ENCODE results near the gene GOLGA5.

GOLGA5 gene

DNA sequence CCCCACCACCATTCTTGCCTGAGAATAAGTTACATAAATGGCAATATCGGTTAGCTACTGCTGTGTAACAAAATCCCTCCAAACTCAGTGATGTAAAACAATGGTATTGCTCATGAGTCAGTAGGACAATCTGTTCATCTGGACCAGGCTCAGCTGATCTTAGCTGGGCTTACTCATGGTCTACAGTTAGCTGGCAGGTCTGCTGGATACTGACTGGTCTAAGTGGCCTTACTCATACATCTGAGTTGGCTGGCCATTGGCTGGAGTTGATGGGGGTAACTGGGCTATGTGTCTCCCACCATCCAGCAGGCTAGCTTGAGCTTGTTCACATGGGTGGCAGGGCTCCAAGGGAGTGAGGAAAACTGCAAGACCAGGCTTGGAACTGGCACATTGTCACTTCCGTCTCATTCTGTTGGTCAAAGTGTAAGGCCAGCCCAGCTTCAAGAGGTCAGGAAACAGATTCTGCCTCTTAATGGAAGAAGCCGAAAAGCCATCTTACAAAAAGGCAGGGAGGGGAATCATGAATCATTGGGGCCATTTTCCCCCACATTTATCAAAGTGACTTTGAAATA is 72.2 kb downstream of the GOLGA5 start:
- TF ChIP-seq, protein P1, sequence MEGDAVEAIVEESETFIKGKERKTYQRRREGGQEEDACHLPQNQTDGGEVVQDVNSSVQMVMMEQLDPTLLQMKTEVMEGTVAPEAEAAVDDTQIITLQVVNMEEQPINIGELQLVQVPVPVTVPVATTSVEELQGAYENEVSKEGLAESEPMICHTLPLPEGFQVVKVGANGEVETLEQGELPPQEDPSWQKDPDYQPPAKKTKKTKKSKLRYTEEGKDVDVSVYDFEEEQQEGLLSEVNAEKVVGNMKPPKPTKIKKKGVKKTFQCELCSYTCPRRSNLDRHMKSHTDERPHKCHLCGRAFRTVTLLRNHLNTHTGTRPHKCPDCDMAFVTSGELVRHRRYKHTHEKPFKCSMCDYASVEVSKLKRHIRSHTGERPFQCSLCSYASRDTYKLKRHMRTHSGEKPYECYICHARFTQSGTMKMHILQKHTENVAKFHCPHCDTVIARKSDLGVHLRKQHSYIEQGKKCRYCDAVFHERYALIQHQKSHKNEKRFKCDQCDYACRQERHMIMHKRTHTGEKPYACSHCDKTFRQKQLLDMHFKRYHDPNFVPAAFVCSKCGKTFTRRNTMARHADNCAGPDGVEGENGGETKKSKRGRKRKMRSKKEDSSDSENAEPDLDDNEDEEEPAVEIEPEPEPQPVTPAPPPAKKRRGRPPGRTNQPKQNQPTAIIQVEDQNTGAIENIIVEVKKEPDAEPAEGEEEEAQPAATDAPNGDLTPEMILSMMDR (IDR thresholded peaks at IDR 0.05; ENCODE audit: low read depth, low read length): no peak
- TF ChIP-seq MYC (IDR thresholded peaks at IDR 0.05; ENCODE audit: low read depth, low read length) (no peak), POLR2A (IDR thresholded peaks at IDR 0.05; ENCODE audit: extremely low read depth, insufficient read length) (no peak)
- TF ChIP-seq, protein P2, sequence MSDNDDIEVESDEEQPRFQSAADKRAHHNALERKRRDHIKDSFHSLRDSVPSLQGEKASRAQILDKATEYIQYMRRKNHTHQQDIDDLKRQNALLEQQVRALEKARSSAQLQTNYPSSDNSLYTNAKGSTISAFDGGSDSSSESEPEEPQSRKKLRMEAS (IDR thresholded peaks at IDR 0.05; ENCODE audit: low read depth, low read length): no peak
- no peak overlapping the region for H3K4me3 ChIP-seq (ENCODE audit: low read depth, low read length)
- no peak for DNase-seq (ENCODE audit: low read depth)

DNA sequence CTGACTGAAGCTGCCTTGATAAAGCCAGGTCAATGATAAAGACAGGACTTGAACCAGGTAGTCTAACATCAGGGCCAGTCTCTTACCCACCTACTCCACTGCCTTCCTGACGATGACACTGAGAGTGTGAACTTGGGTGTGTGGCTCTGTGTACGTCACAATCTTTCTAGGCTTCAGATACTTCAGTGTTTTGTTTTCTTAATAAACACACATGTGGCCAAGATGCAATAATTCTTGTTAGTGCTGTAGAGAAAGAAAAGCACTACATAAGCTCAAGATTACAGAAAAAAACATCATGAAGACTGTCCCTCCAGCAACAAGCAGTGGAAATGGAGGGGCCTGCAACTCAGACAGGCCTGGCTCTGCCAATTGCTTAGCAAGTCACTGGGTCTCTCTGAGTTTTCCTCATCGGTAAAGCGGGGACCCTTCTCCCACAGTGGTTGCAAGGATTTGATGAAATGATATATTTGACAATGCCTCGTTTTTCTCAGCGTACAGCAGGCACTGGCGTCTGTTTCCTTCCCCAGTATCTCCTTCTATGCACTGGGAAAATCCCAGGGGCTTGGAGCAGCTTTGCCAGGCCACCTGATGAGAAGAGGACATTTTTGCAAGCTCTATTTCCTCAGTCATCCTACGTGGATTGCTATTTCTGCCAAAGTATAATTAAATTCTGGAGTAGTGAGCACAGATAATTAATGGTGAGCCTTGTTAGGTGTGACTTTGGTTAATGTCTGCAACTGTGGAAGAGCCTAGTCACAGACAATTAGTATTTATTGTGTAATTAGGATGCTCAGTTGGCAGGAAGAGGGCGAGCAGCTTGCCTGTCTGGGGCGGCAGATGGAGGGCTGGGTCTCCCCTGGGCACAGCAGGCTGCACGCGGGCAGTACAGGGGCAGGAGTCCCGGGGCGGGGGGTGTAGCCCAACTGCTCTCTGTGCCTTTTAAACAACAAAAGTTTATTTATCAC is 73.1 kb downstream of the GOLGA5 start:
- no peak for DNase-seq (ENCODE audit: low read depth)
- no peak overlapping the region for H3K4me3 ChIP-seq (ENCODE audit: low read depth, low read length)
- no peak for TF ChIP-seq POLR2A (IDR thresholded peaks at IDR 0.05; ENCODE audit: extremely low read depth, insufficient read length)

DNA sequence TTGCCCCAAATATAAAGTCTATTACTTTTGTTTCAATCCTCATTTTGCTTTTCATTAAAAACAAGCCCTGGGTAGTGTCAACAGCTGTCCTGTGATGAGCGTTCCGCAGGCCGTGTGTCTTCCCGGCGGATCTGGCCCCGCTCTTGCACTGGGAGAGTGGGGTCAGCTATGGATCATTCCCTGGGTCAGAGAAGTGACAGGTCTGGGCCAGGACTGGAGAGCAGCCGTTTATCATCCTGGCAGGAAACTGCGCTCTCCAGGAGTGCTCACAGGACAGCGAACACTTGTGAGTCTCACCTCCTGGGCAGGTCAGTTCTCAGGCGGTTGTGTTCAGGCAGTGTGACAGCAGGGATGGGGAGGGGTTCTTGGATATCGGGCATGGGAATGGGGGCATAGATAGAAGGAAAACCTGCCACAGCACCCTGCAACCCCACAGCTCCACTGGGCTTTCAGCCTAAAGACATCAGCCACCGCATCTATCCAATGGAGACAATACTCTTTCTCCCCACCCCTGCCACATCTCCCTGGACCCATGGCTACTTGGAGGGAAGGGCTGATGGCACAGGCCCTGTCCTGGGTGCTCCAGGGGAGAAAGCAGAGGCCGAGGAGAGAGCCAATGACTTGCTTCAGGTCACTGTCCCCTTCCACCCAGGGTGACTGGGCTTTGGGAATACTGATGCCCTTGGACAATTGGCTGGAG is 81.0 kb downstream of the GOLGA5 start:
- no peak for DNase-seq (ENCODE audit: low read depth)
- no peak for TF ChIP-seq POLR2A (IDR thresholded peaks at IDR 0.05; ENCODE audit: extremely low read depth, insufficient read length)
- TF ChIP-seq, protein P2 (IDR thresholded peaks at IDR 0.05; ENCODE audit: low read depth, low read length): no peak
- H3K4me3 ChIP-seq (ENCODE audit: low read depth, low read length): no peak overlapping the region

DNA sequence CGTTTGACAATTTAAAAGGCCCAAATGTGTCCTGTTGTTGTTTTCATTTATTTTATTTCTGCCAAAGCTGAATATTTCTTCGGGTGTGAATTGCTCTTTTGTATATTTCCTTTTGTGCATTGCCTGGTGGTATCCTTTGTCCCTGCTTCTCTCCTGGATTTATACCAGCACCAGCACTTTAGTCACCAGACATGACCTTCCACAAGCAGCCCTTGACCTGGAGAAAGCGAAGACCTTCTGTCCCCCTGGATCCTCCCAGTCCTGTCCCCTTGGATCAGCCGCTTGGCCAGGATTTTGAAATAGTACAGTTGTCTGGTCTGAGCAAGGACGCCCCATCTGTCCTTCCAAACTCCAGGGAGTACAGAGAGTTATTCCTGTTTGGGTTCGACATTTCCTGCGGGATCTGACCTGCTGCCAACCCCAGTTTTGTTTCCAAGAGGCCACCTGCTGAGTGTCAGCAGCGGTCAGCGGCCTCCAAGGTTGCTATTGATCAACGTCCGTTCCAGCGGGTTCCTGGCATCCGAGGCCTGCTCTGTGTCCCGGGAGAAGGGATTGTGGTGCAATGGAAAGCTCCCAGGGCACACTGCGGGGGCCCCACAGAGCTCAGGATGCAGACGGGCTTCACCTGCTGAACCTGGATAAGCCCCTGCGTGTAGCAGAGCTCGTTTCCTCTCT is 83.8 kb downstream of the GOLGA5 start:
- TF ChIP-seq, protein P2 (IDR thresholded peaks at IDR 0.05; ENCODE audit: low read depth, low read length): no peak
- TF ChIP-seq, protein P1 (IDR thresholded peaks at IDR 0.05; ENCODE audit: low read depth, low read length): no peak
- no peak for TF ChIP-seq MYC (IDR thresholded peaks at IDR 0.05; ENCODE audit: low read depth, low read length)
- TF ChIP-seq POLR2A (IDR thresholded peaks at IDR 0.05; ENCODE audit: extremely low read depth, insufficient read length): no peak
- H3K4me3 ChIP-seq (ENCODE audit: low read depth, low read length): no peak overlapping the region
- no peak for DNase-seq (ENCODE audit: low read depth)

DNA sequence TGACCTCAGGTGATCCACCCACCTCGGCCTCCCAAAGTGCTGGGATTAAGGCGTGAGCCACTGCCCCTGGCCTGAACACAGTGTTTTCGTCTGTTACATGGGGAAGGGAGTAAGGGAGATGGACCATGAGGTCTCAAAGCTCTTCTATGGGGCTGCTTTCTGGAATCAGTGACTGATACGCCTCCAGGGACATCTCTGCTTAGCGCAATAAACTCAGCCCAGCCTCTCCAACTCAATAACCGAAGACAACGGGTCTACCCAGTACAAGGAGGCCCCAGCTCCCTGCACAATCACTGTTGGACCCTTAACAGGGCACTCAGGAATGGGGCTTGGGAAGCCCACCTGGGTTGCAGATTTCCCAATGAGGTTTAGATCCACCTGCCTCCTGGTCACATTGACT is 86.2 kb downstream of the GOLGA5 start:
- DNase-seq (ENCODE audit: low read depth): peak; percentile 88
- no peak overlapping the region for H3K4me3 ChIP-seq (ENCODE audit: low read depth, low read length)
- TF ChIP-seq, protein P2 (IDR thresholded peaks at IDR 0.05; ENCODE audit: low read depth, low read length): peak; percentile 11; the same call in 1 of the 2 replicates
- 0 out of 2 replicates have a peak, but pooled peaks have one; percentile 27 for TF ChIP-seq MYC (IDR thresholded peaks at IDR 0.05; ENCODE audit: low read depth, low read length)
- TF ChIP-seq POLR2A (IDR thresholded peaks at IDR 0.05; ENCODE audit: extremely low read depth, insufficient read length): no peak
- TF ChIP-seq, protein P1 (IDR thresholded peaks at IDR 0.05; ENCODE audit: low read depth, low read length): no peak

DNA sequence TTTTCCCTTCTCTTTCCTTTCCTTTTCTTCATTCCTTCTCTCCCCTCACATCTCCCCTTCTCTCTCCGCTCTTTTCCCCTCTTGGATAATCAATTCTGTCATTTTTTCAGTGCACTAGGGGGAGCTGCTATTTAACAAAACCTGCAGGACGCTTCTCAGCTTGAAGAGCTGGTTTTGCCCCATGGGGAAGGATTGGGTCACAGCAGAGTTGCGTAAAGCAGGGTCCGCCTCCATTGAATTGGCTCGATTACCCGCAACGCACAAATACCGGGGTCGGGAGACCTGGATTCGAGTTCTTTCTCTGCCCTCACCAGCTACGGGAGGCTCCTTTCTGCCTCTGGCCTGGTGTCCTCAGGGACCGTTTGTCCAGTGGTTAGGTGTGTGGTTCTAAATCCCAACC is 86.7 kb downstream of the GOLGA5 start:
- H3K4me3 ChIP-seq (ENCODE audit: low read depth, low read length): no peak overlapping the region
- TF ChIP-seq, protein P1 (IDR thresholded peaks at IDR 0.05; ENCODE audit: low read depth, low read length): peak; percentile 38
- TF ChIP-seq MYC (IDR thresholded peaks at IDR 0.05; ENCODE audit: low read depth, low read length): no peak
- DNase-seq (ENCODE audit: low read depth): peak; percentile 90
